NB4 (cell line): ENCODE measurements around the gene AMIGO3.
"Not testable (repeated sequence)": the region's sequence is repeated elsewhere in the genome, so short reads cannot be mapped to it uniquely, and the experiment has no call there.

Experiments
- MAX ChIP-seq: IDR thresholded peaks from 2 replicates; pipeline ENCODE4 v1.6.1; 2011; ENCODE audit warnings: low read depth, low read length
- POLR2A ChIP-seq: IDR thresholded peaks from 2 replicates; pipeline ENCODE4 v1.6.1; 2011; ENCODE audit warnings: mild to moderate bottlenecking; ENCODE audit not compliant: insufficient read length; ENCODE audit errors: extremely low read depth
- TF ChIP-seq, protein P1 (sequence below): IDR thresholded peaks from one replicate; pipeline ENCODE4 v1.5.1; 2012; ENCODE audit warnings: low read depth, low read length

GRCh38 chr3:49688338-49689045, 31.0 kb downstream of the AMIGO3 start:
- TF ChIP-seq, protein P1, sequence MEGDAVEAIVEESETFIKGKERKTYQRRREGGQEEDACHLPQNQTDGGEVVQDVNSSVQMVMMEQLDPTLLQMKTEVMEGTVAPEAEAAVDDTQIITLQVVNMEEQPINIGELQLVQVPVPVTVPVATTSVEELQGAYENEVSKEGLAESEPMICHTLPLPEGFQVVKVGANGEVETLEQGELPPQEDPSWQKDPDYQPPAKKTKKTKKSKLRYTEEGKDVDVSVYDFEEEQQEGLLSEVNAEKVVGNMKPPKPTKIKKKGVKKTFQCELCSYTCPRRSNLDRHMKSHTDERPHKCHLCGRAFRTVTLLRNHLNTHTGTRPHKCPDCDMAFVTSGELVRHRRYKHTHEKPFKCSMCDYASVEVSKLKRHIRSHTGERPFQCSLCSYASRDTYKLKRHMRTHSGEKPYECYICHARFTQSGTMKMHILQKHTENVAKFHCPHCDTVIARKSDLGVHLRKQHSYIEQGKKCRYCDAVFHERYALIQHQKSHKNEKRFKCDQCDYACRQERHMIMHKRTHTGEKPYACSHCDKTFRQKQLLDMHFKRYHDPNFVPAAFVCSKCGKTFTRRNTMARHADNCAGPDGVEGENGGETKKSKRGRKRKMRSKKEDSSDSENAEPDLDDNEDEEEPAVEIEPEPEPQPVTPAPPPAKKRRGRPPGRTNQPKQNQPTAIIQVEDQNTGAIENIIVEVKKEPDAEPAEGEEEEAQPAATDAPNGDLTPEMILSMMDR: not testable (repeated sequence)
- TF ChIP-seq POLR2A: peak; percentile 43
- not testable (repeated sequence) for TF ChIP-seq MAX
